Renal cortical epithelial cell (primary cell): Measurements from ENCODE around the gene INTS11. TPM values are rescaled to one million over a fixed set of nuclear protein-coding genes. Genes with fewer than 3 reads are reported as not detected.
A peak's percentile ranks its signal among the peaks of the same experiment; 100 is the strongest.

ENCODE experiments used
- DNase-seq: peaks from one replicate; pipeline ENCODE4 v3.0.0-alpha.2; 2011; ENCODE audit warnings: low read depth
- total RNA-seq: library from RNA; depleted of rRNA; stranded (reverse); fragments of >200 nt; gene quantifications from 2 replicates; pipeline ENCODE4 v1.2.3, GENCODE V29; 2014

The INTS11 gene
- total RNA-seq, 1 donor from 2014 or later: 57.5 TPM

DNA sequence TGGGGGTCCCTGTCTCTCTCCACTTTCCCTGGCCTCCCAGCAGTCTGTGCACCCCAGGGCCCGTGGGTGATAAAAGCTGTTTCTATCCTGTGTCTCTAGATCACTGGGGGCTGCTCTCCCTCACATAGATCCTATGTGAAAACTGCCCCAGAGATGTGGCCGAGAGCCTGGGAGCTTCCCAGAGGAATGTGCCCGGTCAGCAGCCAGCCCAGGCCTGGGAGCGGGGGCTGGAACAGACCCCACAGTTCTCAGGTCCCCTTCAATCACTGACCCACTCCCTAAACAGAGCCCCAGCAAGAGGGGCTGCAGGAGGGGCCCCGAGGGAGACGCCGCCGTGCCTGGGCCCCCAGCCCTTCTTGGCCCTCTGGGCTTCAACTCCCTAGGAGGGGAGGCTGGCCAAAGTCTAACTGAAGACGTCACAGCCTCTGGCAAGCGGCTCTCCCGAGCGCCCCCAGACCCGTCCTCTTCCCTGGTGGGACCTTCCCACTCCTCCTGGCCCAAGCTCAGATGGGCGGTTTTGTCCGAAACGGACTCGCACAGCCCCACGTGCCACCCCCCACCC is 33.5 kb upstream of the INTS11 start:
- no peak for DNase-seq

DNA sequence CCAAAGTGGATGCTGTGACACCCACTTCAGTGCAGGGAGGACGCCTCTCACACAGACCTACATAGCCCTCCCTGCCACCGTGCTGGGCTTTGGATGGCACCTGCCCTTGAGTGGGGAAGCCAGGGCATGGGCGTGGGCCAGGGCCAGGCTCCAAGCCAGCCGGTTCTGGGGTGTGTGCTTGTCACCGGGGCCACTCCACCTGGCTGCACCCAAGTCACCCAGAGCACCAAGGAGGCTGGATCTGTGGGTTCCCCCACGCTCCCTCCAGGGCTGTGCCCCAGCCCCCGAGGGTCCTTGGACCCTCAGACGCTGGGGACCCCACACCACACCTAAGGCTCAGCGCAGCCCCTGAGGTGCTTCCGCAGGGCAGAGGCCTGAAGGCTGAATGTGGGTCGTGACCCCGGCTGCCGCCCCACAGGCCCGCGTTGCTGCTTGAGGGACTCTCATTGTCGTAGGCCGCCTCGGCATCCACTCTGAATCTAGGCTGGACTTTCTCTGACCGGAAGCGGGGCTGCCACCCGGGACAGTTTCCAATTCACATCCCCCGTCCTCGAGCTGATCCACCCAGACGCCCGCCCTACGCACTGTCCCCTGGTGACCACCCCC is 32.4 kb upstream of the INTS11 start:
- no peak for DNase-seq

DNA sequence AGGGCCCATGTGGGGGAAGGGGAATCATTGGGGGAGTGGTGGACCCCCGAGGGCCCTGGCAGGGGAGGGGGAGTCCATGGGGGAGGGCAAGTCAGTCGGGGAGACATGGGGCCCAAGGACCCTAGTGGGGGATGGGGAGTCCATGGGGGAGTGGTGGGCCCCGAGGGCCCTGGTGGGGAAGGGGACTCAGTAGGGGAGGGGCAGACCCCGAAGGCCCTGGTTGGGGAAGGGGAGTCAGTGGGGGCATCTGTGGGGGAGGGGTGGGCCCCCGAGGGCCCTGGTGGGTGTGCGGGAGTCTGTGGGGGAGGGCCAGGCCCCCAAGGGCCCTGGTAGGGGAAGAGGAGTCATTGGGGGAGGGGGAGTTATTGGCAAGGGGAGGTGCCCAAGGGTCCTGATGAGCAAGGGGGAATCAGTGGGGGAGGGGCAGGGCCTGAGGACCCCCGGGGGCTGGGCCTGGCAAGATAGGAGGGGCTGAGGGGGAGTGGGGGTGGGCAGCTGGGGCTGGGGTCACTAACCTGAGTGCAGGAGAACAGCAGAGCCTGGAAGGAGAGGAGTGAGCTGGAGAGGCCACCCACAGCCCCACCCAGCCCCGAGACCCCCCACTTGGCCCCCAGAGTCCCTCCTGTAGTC is 31.8 kb upstream of the INTS11 start:
- no peak for DNase-seq

GRCh38 chr1:1355416-1355815 is 31.0 kb upstream of the INTS11 start:
- DNase-seq: no peak

DNA sequence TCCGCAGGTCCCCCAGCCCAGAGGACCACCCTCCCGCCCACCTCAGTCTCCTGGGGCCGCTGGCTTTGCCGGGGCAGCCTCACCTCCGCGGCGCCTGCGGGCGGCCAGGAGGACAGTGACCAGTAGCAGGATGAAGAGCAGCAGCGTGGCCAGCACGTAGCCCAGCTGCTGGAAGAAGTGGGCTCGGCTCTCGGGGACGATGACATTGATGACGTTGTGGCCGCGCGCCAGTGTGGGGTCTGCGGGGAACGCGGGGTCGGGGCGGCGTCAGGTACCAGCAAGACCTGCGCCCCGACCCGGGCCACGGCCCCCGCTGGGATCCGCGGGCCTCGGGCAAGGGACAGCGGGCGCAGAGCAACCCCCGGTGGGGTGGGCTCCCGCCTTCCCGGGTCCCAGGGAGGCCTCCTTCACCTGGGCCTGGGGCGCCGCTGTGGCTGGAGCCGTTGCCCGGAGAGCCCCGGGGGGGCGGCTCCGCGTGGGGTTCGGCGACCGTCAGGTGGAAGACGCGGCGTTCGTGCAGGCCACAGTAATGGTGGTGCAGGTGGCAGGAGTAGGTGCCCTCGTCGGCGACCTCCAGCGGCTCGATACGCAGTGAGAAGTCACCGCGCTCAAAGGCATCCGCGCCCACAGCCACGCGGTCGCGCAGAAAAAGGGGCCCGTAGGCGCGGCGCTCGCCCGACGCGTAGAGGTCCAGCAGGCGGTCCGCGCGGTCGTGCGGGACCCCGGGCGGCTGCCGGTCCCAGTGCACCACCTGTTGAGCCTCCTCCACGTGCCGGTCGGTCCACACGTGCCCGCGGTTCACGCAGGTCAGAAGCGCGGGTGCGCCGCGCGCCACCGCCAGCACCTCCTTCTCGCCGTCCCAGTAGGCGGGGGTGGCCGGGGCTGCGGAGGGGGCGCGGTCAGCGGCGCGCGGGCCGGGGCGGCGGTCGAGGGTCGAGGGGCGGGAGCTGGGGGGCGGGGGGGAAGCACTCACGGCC is 30.1 kb upstream of the INTS11 start:
- DNase-seq: no peak

GRCh38 chr1:1353389-1354151 is 29.1 kb upstream of the INTS11 start:
- no peak for DNase-seq

- no peak for DNase-seq
These were observed 28.4 kb upstream of the INTS11 start for GRCh38 chr1:1352786-1353388.

- no peak for DNase-seq
These were observed 27.3 kb upstream of the INTS11 start for GRCh38 chr1:1351511-1352427.

DNA sequence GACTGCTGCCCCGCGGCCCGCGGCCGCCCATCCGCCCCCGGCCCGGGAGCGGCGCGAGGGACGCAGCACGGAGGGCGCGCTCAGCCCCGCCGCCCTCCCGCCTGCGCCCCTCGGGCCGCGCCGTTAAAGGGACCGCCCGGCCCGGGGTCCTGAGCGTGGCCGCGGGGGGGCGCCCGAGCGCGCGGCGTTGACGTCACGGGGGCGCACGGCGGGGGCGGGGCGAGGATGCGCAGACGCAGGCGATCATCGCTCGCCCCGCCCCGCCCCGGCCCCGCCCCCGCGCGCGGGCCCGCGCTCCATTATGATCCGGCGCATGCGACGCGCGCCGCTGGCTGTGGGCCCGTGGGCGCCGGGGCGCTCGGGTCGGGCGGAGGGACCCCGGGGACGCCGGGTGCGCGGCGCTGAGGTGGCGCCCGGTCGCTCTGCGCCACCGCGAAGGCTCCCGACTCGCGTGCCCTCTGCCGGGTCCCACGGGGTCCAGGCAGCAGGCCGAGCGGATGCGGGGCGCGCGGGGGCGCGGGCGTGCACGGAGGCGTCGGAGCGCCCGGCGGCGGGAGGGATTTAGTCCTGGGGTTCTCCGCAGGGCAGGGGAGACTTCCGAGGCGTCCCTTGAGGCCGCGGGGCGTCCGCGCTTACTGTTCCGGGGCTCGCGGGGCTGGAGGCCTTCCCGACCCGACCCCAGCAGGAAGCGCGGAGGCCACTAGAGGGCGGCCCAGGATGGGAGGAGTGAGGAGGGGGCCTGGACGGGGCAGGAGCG is 25.0 kb upstream of the INTS11 start, which contains the start of gene DVL1:
DVL1 (minus strand) TSS at position 163 of the 757 bp plus-strand sequence. CDS start 353 bp downstream, outside the sequence.
- DNase-seq: no peak

GRCh38 chr1:1348420-1349255 is 24.2 kb upstream of the INTS11 start:
- peak; percentile 23 for DNase-seq

GRCh38 chr1:1347663-1348419 is 23.4 kb upstream of the INTS11 start:
- peak; percentile 34 for DNase-seq

GRCh38 chr1:1347026-1347595 is 22.7 kb upstream of the INTS11 start:
- no peak for DNase-seq

GRCh38 chr1:1346501-1346890 is 22.0 kb upstream of the INTS11 start:
- no peak for DNase-seq

- DNase-seq: no peak
These were observed 21.5 kb upstream of the INTS11 start for GRCh38 chr1:1345860-1346500.

GRCh38 chr1:1345384-1345783 is 20.9 kb upstream of the INTS11 start:
- no peak for DNase-seq

DNA sequence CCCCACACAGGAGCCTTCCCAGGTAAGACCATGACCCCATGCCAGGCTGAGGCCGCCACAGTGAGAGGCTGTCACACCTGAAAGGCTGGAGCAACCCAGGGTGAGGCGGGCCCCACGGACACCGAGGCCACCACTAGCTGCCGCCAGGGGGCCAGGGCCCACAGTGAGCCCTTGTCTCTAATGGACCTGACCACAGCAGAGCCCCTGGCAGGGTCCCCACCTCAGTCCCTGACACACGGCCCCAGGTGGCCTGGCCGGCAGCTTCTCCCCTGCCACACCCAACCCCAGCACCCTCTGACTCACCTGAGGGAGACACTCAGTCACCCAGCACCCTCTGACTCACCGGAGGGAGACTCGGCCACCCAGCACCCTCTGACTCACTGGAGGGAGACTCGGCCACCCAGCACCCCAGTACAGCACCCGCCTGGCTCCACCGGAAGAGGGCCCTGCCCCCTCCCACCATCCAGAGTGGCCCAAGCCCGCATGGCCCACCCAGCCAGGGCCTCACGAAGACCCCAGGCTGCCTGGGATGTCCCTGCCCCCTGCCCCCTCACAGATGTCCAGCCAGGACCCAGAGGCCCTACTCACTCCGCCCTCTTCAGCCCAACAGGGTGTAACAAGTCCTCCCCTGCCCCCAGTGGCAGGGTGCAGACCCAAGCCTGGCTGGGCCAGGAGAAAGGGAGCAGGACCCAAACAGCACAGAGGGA is 20.3 kb upstream of the INTS11 start:
- DNase-seq: peak; percentile 79
